ENCODE data around the gene INPP5A. TPM values are rescaled to one million over a fixed set of nuclear protein-coding genes. Genes with fewer than 3 reads are reported as not detected.
A peak's percentile ranks its signal among the peaks of the same experiment; 100 is the strongest.

The INPP5A gene
- total RNA-seq, 1 experiment from 2014 or later: 44.5 TPM

GRCh38 chr10:132696204-132696603 lies 158.6 kb downstream of the INPP5A start:
- no peaks in the 10 kb centered on the region; the same call in 1 of the 2 replicates for H3K36me3 ChIP-seq (ENCODE audit: control insufficient read depth, insufficient read depth, low read length)
- H3K27me3 ChIP-seq (replicated peaks; ENCODE audit: control insufficient read depth, insufficient read depth, low read length): no peaks in the 10 kb centered on the region
- no peaks in the 10 kb centered on the region for H3K4me1 ChIP-seq
- DNase-seq: peak in 1 of 2 experiments; percentile 5
- no peak overlapping the region for H3K4me3 Mint-ChIP-seq (ENCODE audit: unreplicated experiment)
- H3K4me1 Mint-ChIP-seq (ENCODE audit: low read depth, unreplicated experiment): no peaks in the 10 kb centered on the region
- no peak for TF ChIP-seq CTCF (IDR thresholded peaks at IDR 0.05; ENCODE audit: insufficient read depth in 1 of 2, low read depth in 1 of 2, low read length in 1 of 2, severe bottlenecking in 1 of 2, unreplicated experiment in 1 of 2)
- intact Hi-C loops (cut with micrococcal nuclease; ENCODE audit: unreplicated experiment): no loop called here
- CTCF ChIA-PET: no interaction called here
- no TSS peak for BruUV-seq (replicated peaks)
- H3K9me3 Mint-ChIP-seq (ENCODE audit: unreplicated experiment): peaks cover 18% of the 10 kb centered on the region
- POLR2A ChIA-PET: no interaction called here
- H3K9me3 ChIP-seq: no peaks in the 10 kb centered on the region
- no peak overlapping the region for H3K4me3 ChIP-seq (ENCODE audit: low read depth, low read length)
- H3K27ac Mint-ChIP-seq (ENCODE audit: unreplicated experiment): no peak overlapping the region
- H3K27me3 Mint-ChIP-seq (ENCODE audit: insufficient read depth, unreplicated experiment): no peaks in the 10 kb centered on the region
- peaks cover 8% of the 10 kb centered on the region for H3K36me3 Mint-ChIP-seq (ENCODE audit: insufficient read depth, unreplicated experiment)

GRCh38 chr10:132696728-132697577 lies 159.4 kb downstream of the INPP5A start:
- H3K27ac Mint-ChIP-seq (ENCODE audit: unreplicated experiment): no peak overlapping the region
- no peak overlapping the region for H3K4me3 Mint-ChIP-seq (ENCODE audit: unreplicated experiment)
- no peaks in the 10 kb centered on the region for H3K9me3 ChIP-seq
- H3K4me3 ChIP-seq (ENCODE audit: low read depth, low read length): no peak overlapping the region
- H3K9me3 Mint-ChIP-seq (ENCODE audit: unreplicated experiment): peaks cover 18% of the 10 kb centered on the region
- intact Hi-C loops (cut with micrococcal nuclease; ENCODE audit: unreplicated experiment): no loop called here
- H3K4me1 Mint-ChIP-seq (ENCODE audit: low read depth, unreplicated experiment): no peaks in the 10 kb centered on the region
- no peaks in the 10 kb centered on the region for H3K27me3 Mint-ChIP-seq (ENCODE audit: insufficient read depth, unreplicated experiment)
- ChIA-PET POLR2A (no interaction called here), CTCF (no interaction called here)
- H3K27me3 ChIP-seq (replicated peaks; ENCODE audit: control insufficient read depth, insufficient read depth, low read length): no peaks in the 10 kb centered on the region
- DNase-seq: peak in 1 of 2 experiments; percentile 20
- H3K4me1 ChIP-seq: no peaks in the 10 kb centered on the region
- no TSS peak for BruUV-seq (replicated peaks)
- no peak for TF ChIP-seq CTCF (IDR thresholded peaks at IDR 0.05; ENCODE audit: insufficient read depth in 1 of 2, low read depth in 1 of 2, low read length in 1 of 2, severe bottlenecking in 1 of 2, unreplicated experiment in 1 of 2)
- H3K36me3 Mint-ChIP-seq (ENCODE audit: insufficient read depth, unreplicated experiment): peaks cover 8% of the 10 kb centered on the region
- H3K36me3 ChIP-seq (ENCODE audit: control insufficient read depth, insufficient read depth, low read length): no peaks in the 10 kb centered on the region; the same call in 1 of the 2 replicates

- intact Hi-C loops (cut with micrococcal nuclease; ENCODE audit: unreplicated experiment): no loop called here
- Histone ChIP-seq H3K4me1 (no peaks in the 10 kb centered on the region), H3K27me3 (replicated peaks; ENCODE audit: control insufficient read depth, insufficient read depth, low read length) (no peaks in the 10 kb centered on the region), H3K9me3 (no peaks in the 10 kb centered on the region), H3K36me3 (ENCODE audit: control insufficient read depth, insufficient read depth, low read length) (no peaks in the 10 kb centered on the region; the same call in 1 of the 2 replicates), H3K4me3 (ENCODE audit: low read depth, low read length) (no peak overlapping the region)
- H3K36me3 Mint-ChIP-seq (ENCODE audit: insufficient read depth, unreplicated experiment): peaks cover 8% of the 10 kb centered on the region
- H3K4me1 Mint-ChIP-seq (ENCODE audit: low read depth, unreplicated experiment): no peaks in the 10 kb centered on the region
- H3K27me3 Mint-ChIP-seq (ENCODE audit: insufficient read depth, unreplicated experiment): no peaks in the 10 kb centered on the region
- peaks cover 16% of the 10 kb centered on the region for H3K9me3 Mint-ChIP-seq (ENCODE audit: unreplicated experiment)
- BruUV-seq (replicated peaks): no TSS peak
- no peak overlapping the region for H3K27ac Mint-ChIP-seq (ENCODE audit: unreplicated experiment)
- peak in 1 of 2 experiments; percentile 17 for DNase-seq
- ChIA-PET POLR2A (no interaction called here), CTCF (no interaction called here)
- no peak overlapping the region for H3K4me3 Mint-ChIP-seq (ENCODE audit: unreplicated experiment)
- TF ChIP-seq CTCF (IDR thresholded peaks at IDR 0.05; ENCODE audit: insufficient read depth in 1 of 2, low read depth in 1 of 2, low read length in 1 of 2, severe bottlenecking in 1 of 2, unreplicated experiment in 1 of 2): no peak
Observed at GRCh38 chr10:132697578-132698200, 160.1 kb downstream of the INPP5A start.
